ENCODE results near the gene NEK1. TPM values are rescaled to one million over a fixed set of nuclear protein-coding genes. Genes with fewer than 3 reads are reported as not detected.

Gene NEK1
- total and polyA plus RNA-seq, 2 of the 13 experiments (the other 11 are each of a cell fraction or from before 2014, with no cell fraction given) = 2.9 to 5.4 TPM

DNA sequence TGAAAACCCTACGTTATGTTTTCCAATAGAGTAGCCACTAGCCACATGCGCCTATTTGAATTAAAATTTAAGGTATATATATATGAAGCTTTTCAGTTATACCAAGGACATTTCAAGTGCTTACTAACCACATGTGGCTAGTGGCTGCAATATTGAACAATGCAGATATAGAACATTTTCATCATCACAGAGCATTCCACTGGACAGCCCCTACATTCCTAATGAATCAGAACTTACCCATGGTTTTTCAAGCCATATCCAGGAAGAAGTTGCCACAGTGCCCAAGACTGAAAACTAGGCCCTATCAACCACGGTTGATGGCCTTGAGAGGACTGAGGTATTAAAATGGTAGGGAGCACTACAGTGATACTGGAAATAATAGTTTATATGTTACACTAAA lies 29.7 kb downstream of the NEK1 start (continued):
- no peak for TF ChIP-seq ZNF12 (CRISPR knock-in tag; IDR thresholded peaks at IDR 0.05)
- TF ChIP-seq CREB1 (IDR thresholded peaks at IDR 0.05) = no peak
- TF ChIP-seq CREB1 (CRISPR knock-in tag; IDR thresholded peaks at IDR 0.05) = no peak
- TF ChIP-seq ZNF546 (CRISPR knock-in tag; conservative IDR thresholded peaks at IDR 0.05) = no peak
- TF ChIP-seq, protein P1, sequence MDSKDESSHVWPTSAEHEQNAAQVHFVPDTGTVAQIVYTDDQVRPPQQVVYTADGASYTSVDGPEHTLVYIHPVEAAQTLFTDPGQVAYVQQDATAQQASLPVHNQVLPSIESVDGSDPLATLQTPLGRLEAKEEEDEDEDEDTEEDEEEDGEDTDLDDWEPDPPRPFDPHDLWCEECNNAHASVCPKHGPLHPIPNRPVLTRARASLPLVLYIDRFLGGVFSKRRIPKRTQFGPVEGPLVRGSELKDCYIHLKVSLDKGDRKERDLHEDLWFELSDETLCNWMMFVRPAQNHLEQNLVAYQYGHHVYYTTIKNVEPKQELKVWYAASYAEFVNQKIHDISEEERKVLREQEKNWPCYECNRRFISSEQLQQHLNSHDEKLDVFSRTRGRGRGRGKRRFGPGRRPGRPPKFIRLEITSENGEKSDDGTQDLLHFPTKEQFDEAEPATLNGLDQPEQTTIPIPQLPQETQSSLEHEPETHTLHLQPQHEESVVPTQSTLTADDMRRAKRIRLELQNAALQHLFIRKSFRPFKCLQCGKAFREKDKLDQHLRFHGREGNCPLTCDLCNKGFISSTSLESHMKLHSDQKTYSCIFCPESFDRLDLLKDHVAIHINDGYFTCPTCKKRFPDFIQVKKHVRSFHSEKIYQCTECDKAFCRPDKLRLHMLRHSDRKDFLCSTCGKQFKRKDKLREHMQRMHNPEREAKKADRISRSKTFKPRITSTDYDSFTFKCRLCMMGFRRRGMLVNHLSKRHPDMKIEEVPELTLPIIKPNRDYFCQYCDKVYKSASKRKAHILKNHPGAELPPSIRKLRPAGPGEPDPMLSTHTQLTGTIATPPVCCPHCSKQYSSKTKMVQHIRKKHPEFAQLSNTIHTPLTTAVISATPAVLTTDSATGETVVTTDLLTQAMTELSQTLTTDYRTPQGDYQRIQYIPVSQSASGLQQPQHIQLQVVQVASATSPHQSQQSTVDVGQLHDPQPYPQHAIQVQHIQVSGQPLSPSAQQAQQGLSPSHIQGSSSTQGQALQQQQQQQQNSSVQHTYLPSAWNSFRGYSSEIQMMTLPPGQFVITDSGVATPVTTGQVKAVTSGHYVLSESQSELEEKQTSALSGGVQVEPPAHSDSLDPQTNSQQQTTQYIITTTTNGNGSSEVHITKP (CRISPR knock-in tag; IDR thresholded peaks at IDR 0.05; ENCODE audit: low read depth) = no peak
- no peak for TF ChIP-seq ZNF10 (CRISPR knock-in tag; IDR thresholded peaks at IDR 0.05; ENCODE audit: borderline replicate concordance, low read depth)
- TF ChIP-seq CCDC6 (CRISPR knock-in tag; IDR thresholded peaks at IDR 0.05) = no peak
- TF ChIP-seq ZFAT (CRISPR knock-in tag; conservative IDR thresholded peaks at IDR 0.05) = no peak
- TF ChIP-seq, protein P2, sequence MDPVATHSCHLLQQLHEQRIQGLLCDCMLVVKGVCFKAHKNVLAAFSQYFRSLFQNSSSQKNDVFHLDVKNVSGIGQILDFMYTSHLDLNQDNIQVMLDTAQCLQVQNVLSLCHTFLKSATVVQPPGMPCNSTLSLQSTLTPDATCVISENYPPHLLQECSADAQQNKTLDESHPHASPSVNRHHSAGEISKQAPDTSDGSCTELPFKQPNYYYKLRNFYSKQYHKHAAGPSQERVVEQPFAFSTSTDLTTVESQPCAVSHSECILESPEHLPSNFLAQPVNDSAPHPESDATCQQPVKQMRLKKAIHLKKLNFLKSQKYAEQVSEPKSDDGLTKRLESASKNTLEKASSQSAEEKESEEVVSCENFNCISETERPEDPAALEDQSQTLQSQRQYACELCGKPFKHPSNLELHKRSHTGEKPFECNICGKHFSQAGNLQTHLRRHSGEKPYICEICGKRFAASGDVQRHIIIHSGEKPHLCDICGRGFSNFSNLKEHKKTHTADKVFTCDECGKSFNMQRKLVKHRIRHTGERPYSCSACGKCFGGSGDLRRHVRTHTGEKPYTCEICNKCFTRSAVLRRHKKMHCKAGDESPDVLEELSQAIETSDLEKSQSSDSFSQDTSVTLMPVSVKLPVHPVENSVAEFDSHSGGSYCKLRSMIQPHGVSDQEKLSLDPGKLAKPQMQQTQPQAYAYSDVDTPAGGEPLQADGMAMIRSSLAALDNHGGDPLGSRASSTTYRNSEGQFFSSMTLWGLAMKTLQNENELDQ (CRISPR knock-in tag; IDR thresholded peaks at IDR 0.05; ENCODE audit: borderline replicate concordance) = no peak
- TF ChIP-seq MEF2D (CRISPR knock-in tag; IDR thresholded peaks at IDR 0.05) = no peak
- no peak for TF ChIP-seq CBX5 (CRISPR knock-in tag; IDR thresholded peaks at IDR 0.05; ENCODE audit: borderline replicate concordance)
- no peak for TF ChIP-seq ZNF670 (CRISPR knock-in tag; IDR thresholded peaks at IDR 0.05; ENCODE audit: borderline replicate concordance)
- TF ChIP-seq SNAI1 (CRISPR knock-in tag; IDR thresholded peaks at IDR 0.05; ENCODE audit: borderline replicate concordance) = no peak
- no peak for TF ChIP-seq ZNF547 (CRISPR knock-in tag; IDR thresholded peaks at IDR 0.05)
- no peak for TF ChIP-seq SIN3A (IDR thresholded peaks at IDR 0.05; ENCODE audit: borderline replicate concordance, low read depth, low read length)
- TF ChIP-seq, protein P3, sequence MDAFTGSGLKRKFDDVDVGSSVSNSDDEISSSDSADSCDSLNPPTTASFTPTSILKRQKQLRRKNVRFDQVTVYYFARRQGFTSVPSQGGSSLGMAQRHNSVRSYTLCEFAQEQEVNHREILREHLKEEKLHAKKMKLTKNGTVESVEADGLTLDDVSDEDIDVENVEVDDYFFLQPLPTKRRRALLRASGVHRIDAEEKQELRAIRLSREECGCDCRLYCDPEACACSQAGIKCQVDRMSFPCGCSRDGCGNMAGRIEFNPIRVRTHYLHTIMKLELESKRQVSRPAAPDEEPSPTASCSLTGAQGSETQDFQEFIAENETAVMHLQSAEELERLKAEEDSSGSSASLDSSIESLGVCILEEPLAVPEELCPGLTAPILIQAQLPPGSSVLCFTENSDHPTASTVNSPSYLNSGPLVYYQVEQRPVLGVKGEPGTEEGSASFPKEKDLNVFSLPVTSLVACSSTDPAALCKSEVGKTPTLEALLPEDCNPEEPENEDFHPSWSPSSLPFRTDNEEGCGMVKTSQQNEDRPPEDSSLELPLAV (CRISPR knock-in tag; conservative IDR thresholded peaks at IDR 0.05; ENCODE audit: low read depth) = no peak

Measured in HepG2 (cell line).